SK-N-SH treated with all-trans-retinoic acid at 6 μM for 48 hours (cell line): ENCODE data around the gene SQOR.

Experiments used
- ATAC-seq: fragments of 200-7000 bp; cut with Tn5 transposase; 3 replicates; pipeline ENCODE4 v1.9.1; 2020; ENCODE audit warnings: mild to moderate bottlenecking, moderate library complexity
- ARNTL ChIP-seq: fragments of 450-650 bp; formaldehyde crosslinking; IDR thresholded peaks from 2 replicates; pipeline ENCODE4 v1.5.0; 2020; ENCODE audit warnings: low read depth, mild to moderate bottlenecking, moderate library complexity, borderline replicate concordance
- BACH2 ChIP-seq: fragments of 250-450 bp; sonication (Bioruptor Pico); IDR thresholded peaks from 2 replicates; pipeline ENCODE4 v1.9.0; 2021; ENCODE audit warnings: mild to moderate bottlenecking, borderline replicate concordance
- CSDC2 ChIP-seq: fragments of 250-450 bp; sonication (Bioruptor Pico); IDR thresholded peaks from 2 replicates; pipeline ENCODE4 v1.5.0; 2020; ENCODE audit warnings: mild to moderate bottlenecking, moderate library complexity
- CSRNP3 ChIP-seq: fragments of 250-450 bp; sonication (Bioruptor Pico); IDR thresholded peaks from 2 replicates; pipeline ENCODE4 v1.5.1; 2021; ENCODE audit warnings: mild to moderate bottlenecking, moderate library complexity
- ESRRG ChIP-seq: fragments of 250-450 bp; sonication (Bioruptor Pico); IDR thresholded peaks from 2 replicates; pipeline ENCODE4 v1.6.1; 2021; ENCODE audit warnings: mild to moderate bottlenecking
- GLIS3 ChIP-seq: fragments of 250-450 bp; sonication (Bioruptor Pico); IDR thresholded peaks from 2 replicates; pipeline ENCODE4 v1.5.0; 2020; ENCODE audit warnings: mild to moderate bottlenecking, moderate library complexity
- OSR1 ChIP-seq: fragments of 250-450 bp; sonication (Bioruptor Pico); IDR thresholded peaks from 2 replicates; pipeline ENCODE4 v1.8.0; 2022; ENCODE audit warnings: moderate library complexity, mild to moderate bottlenecking, inconsistent platforms
- POU6F1 ChIP-seq: fragments of 250-450 bp; sonication (Bioruptor Pico); IDR thresholded peaks from 2 replicates; pipeline ENCODE4 v1.8.0; 2021; ENCODE audit warnings: low read depth, mild to moderate bottlenecking, moderate library complexity, borderline replicate concordance
- PPARA ChIP-seq: fragments of 250-450 bp; sonication (Bioruptor Pico); IDR thresholded peaks from 2 replicates; pipeline ENCODE4 v1.5.0; 2020; ENCODE audit warnings: mild to moderate bottlenecking, borderline replicate concordance
- RARB ChIP-seq: fragments of 250-450 bp; sonication (Bioruptor Pico); IDR thresholded peaks from 2 replicates; pipeline ENCODE4 v1.8.0; 2021; ENCODE audit warnings: mild to moderate bottlenecking, moderate library complexity
- SNAI2 ChIP-seq: fragments of 250-450 bp; sonication (Bioruptor Pico); IDR thresholded peaks from 2 replicates; pipeline ENCODE4 v1.5.0; 2020; ENCODE audit warnings: mild to moderate bottlenecking, moderate library complexity
- TCF4 ChIP-seq: fragments of 250-450 bp; sonication (Bioruptor Pico); IDR thresholded peaks from 2 replicates; pipeline ENCODE4 v1.8.0; 2021; ENCODE audit warnings: mild to moderate bottlenecking, moderate library complexity, borderline replicate concordance
- TOX ChIP-seq: fragments of 250-450 bp; sonication (Bioruptor Pico); IDR thresholded peaks from 2 replicates; pipeline ENCODE4 v1.8.0; 2021; ENCODE audit warnings: mild to moderate bottlenecking, moderate library complexity, borderline replicate concordance
- TSHZ2 ChIP-seq: fragments of 250-450 bp; sonication (Bioruptor Pico); IDR thresholded peaks from 2 replicates; pipeline ENCODE4 v1.5.0; 2020; ENCODE audit warnings: mild to moderate bottlenecking, moderate library complexity
- ZC3H10 ChIP-seq: fragments of 250-450 bp; sonication (Bioruptor Pico); IDR thresholded peaks from 2 replicates; pipeline ENCODE4 v1.5.1; 2021; ENCODE audit warnings: mild to moderate bottlenecking, moderate library complexity
- ZFP3 ChIP-seq: fragments of 250-450 bp; sonication (Bioruptor Pico); IDR thresholded peaks from 2 replicates; pipeline ENCODE4 v1.5.0; 2020; ENCODE audit warnings: mild to moderate bottlenecking, moderate library complexity
- ZFP30 ChIP-seq: fragments of 450-650 bp; formaldehyde crosslinking; IDR thresholded peaks from 2 replicates; pipeline ENCODE4 v1.5.0; 2022; ENCODE audit warnings: mild to moderate bottlenecking, moderate library complexity
- ZNF565 ChIP-seq: fragments of 450-650 bp; formaldehyde crosslinking; conservative IDR thresholded peaks from 2 replicates; pipeline ENCODE4 v1.5.0; 2020; ENCODE audit warnings: low read depth, mild to moderate bottlenecking, moderate library complexity
- ZNF70 ChIP-seq: fragments of 450-650 bp; formaldehyde crosslinking; IDR thresholded peaks from 2 replicates; pipeline ENCODE4 v1.5.0; 2020; ENCODE audit warnings: mild to moderate bottlenecking, moderate library complexity
- ZNF8 ChIP-seq: fragments of 450-650 bp; formaldehyde crosslinking; IDR thresholded peaks from 2 replicates; pipeline ENCODE4 v1.5.0; 2020; ENCODE audit warnings: mild to moderate bottlenecking, moderate library complexity
- TF ChIP-seq, protein P1 (sequence below): fragments of 250-450 bp; sonication (Bioruptor Pico); IDR thresholded peaks from 2 replicates; pipeline ENCODE4 v1.5.1; 2020; ENCODE audit warnings: low read depth, mild to moderate bottlenecking, moderate library complexity
- TF ChIP-seq, protein P2 (sequence below): fragments of 250-450 bp; sonication (Bioruptor Pico); IDR thresholded peaks from 2 replicates; pipeline ENCODE4 v1.8.0; 2020; ENCODE audit warnings: mild to moderate bottlenecking, moderate library complexity, borderline replicate concordance

Gene SQOR

GRCh38 chr15:45669422-45669821 is 34.6 kb downstream of the SQOR start:
- no peak for ATAC-seq
- no peak for TF ChIP-seq ARNTL (CRISPR knock-in tag)
- TF ChIP-seq ZC3H10 (CRISPR knock-in tag), result no peak
- no peak for TF ChIP-seq ZNF8 (CRISPR knock-in tag)
- no peak for TF ChIP-seq ESRRG (CRISPR knock-in tag)
- no peak for TF ChIP-seq ZNF70
- TF ChIP-seq TSHZ2 (CRISPR knock-in tag), result no peak
- no peak for TF ChIP-seq TCF4 (CRISPR knock-in tag)
- TF ChIP-seq TOX (CRISPR knock-in tag), result no peak
- no peak for TF ChIP-seq BACH2
- TF ChIP-seq, protein P1, sequence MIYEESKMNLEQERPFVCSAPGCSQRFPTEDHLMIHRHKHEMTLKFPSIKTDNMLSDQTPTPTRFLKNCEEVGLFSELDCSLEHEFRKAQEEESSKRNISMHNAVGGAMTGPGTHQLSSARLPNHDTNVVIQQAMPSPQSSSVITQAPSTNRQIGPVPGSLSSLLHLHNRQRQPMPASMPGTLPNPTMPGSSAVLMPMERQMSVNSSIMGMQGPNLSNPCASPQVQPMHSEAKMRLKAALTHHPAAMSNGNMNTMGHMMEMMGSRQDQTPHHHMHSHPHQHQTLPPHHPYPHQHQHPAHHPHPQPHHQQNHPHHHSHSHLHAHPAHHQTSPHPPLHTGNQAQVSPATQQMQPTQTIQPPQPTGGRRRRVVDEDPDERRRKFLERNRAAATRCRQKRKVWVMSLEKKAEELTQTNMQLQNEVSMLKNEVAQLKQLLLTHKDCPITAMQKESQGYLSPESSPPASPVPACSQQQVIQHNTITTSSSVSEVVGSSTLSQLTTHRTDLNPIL (CRISPR knock-in tag), result no peak
- TF ChIP-seq ZFP30 (CRISPR knock-in tag), result no peak
- no peak for TF ChIP-seq CSRNP3 (CRISPR knock-in tag)
- no peak for TF ChIP-seq ZFP3 (CRISPR knock-in tag)
- no peak for TF ChIP-seq POU6F1 (CRISPR knock-in tag)
- TF ChIP-seq GLIS3 (CRISPR knock-in tag), result no peak
- no peak for TF ChIP-seq CSDC2 (CRISPR knock-in tag)
- no peak for TF ChIP-seq SNAI2
- TF ChIP-seq RARB (CRISPR knock-in tag), result no peak
- TF ChIP-seq, all 23 proteins: peak for 0

GRCh38 chr15:45670091-45670490 is 35.3 kb downstream of the SQOR start:
- no peak for ATAC-seq

More at GRCh38 chr15:45670091-45670490, 35.3 kb downstream of the SQOR start:
- no peak for TF ChIP-seq CSDC2 (CRISPR knock-in tag)
- no peak for TF ChIP-seq ZNF70
- no peak for TF ChIP-seq GLIS3 (CRISPR knock-in tag)
- no peak for TF ChIP-seq PPARA (CRISPR knock-in tag)
- TF ChIP-seq ARNTL (CRISPR knock-in tag), result no peak
- no peak for TF ChIP-seq ZNF565 (CRISPR knock-in tag)
- TF ChIP-seq CSRNP3 (CRISPR knock-in tag), result no peak
- no peak for TF ChIP-seq RARB (CRISPR knock-in tag)
- no peak for TF ChIP-seq TOX (CRISPR knock-in tag)
- no peak for TF ChIP-seq TSHZ2 (CRISPR knock-in tag)
- TF ChIP-seq ZC3H10 (CRISPR knock-in tag), result no peak
- no peak for TF ChIP-seq BACH2
- TF ChIP-seq, protein P2, sequence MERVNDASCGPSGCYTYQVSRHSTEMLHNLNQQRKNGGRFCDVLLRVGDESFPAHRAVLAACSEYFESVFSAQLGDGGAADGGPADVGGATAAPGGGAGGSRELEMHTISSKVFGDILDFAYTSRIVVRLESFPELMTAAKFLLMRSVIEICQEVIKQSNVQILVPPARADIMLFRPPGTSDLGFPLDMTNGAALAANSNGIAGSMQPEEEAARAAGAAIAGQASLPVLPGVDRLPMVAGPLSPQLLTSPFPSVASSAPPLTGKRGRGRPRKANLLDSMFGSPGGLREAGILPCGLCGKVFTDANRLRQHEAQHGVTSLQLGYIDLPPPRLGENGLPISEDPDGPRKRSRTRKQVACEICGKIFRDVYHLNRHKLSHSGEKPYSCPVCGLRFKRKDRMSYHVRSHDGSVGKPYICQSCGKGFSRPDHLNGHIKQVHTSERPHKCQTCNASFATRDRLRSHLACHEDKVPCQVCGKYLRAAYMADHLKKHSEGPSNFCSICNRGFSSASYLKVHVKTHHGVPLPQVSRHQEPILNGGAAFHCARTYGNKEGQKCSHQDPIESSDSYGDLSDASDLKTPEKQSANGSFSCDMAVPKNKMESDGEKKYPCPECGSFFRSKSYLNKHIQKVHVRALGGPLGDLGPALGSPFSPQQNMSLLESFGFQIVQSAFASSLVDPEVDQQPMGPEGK (CRISPR knock-in tag), result no peak
- no peak for TF ChIP-seq ZNF8 (CRISPR knock-in tag)
- no peak for TF ChIP-seq TCF4 (CRISPR knock-in tag)
- no peak for TF ChIP-seq OSR1
- no peak for TF ChIP-seq ZFP30 (CRISPR knock-in tag)
- TF ChIP-seq ZFP3 (CRISPR knock-in tag), result no peak
- TF ChIP-seq SNAI2, result no peak
- no peak for TF ChIP-seq POU6F1 (CRISPR knock-in tag)
